HG02759 (cell line): ENCODE results near the gene STN1.

Experiments used
- ATAC-seq: cut with Tn5 transposase; IDR thresholded peaks from one replicate; pipeline ENCODE4 v1.9.1; 2021; ENCODE audit warnings: mild to moderate bottlenecking, moderate library complexity; ENCODE audit not compliant: unreplicated experiment

The STN1 gene

GRCh38 chr10:103918053-103918846 lies at the start of gene STN1:
Gene STN1 (minus strand): TSS chr10:103918184. CDS start chr10:103917594, 590 bp downstream.
- peak; percentile 94 for ATAC-seq

GRCh38 chr10:103967448-103968071 lies 49.6 kb upstream of the STN1 start:
- ATAC-seq, result peak; percentile 49

GRCh38 chr10:103966671-103967447 lies 48.9 kb upstream of the STN1 start, which contains the start of gene SLK:
Gene SLK (plus strand): TSS chr10:103967140. CDS start chr10:103967746, 606 bp downstream.
- ATAC-seq, result peak; percentile 88

GRCh38 chr10:103960103-103960502 lies 42.1 kb upstream of the STN1 start:
- ATAC-seq, result no peak

GRCh38 chr10:103958996-103959395 lies 41.0 kb upstream of the STN1 start:
- no peak for ATAC-seq

GRCh38 chr10:103954543-103954942 lies 36.6 kb upstream of the STN1 start:
- ATAC-seq, result no peak

- no peak for ATAC-seq
Observed at GRCh38 chr10:103951942-103952341, 34.0 kb upstream of the STN1 start.

GRCh38 chr10:103951183-103951582 lies 33.2 kb upstream of the STN1 start:
- no peak for ATAC-seq

GRCh38 chr10:103949728-103950127 lies 31.7 kb upstream of the STN1 start:
- ATAC-seq, result no peak

- ATAC-seq, result no peak
Observed at GRCh38 chr10:103947799-103948516, 30.0 kb upstream of the STN1 start.

GRCh38 chr10:103942866-103943265 lies 24.9 kb upstream of the STN1 start:
- no peak for ATAC-seq

- ATAC-seq, result no peak
Observed at GRCh38 chr10:103941801-103942200, 23.8 kb upstream of the STN1 start.

GRCh38 chr10:103939522-103939921 lies 21.5 kb upstream of the STN1 start:
- ATAC-seq, result no peak

GRCh38 chr10:103936022-103936421 lies 18.0 kb upstream of the STN1 start:
- no peak for ATAC-seq

GRCh38 chr10:103934308-103934707 lies 16.3 kb upstream of the STN1 start:
- no peak for ATAC-seq

GRCh38 chr10:103933557-103934121 lies 15.7 kb upstream of the STN1 start:
- no peak for ATAC-seq

GRCh38 chr10:103932971-103933370 lies 15.0 kb upstream of the STN1 start:
- ATAC-seq, result no peak

GRCh38 chr10:103932271-103932670 lies 14.3 kb upstream of the STN1 start:
- ATAC-seq, result no peak

GRCh38 chr10:103931603-103932002 lies 13.6 kb upstream of the STN1 start:
- no peak for ATAC-seq

GRCh38 chr10:103930881-103931280 lies 12.9 kb upstream of the STN1 start:
- ATAC-seq, result no peak

- ATAC-seq, result no peak
Observed at GRCh38 chr10:103930449-103930848, 12.5 kb upstream of the STN1 start.
